Measurements from ENCODE around the gene AQR. TPM values are rescaled to one million over a fixed set of nuclear protein-coding genes. Genes with fewer than 3 reads are reported as not detected.

Gene AQR
- total RNA-seq, 1 experiment from 2014 or later: 30.7 TPM

DNA sequence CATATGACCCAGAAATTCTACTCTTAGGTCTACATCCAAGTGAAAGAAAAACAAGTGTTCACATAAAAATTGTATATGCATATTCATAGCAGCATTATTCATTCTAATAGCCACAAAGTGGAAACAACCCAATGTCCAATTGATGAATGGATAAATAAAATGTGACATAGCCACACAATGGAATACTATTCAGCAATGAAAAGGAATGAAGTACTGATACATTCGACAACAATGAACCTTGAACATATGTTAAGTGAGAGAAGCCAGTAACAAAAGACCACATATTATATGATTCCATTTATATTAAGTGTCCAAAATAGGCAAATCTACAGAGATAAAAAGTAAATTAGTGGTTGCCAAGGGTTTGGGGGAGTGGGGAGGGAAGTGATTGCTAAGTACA, 104.0 kb downstream of the AQR start (continued):
- TF ChIP-seq YY1 (IDR thresholded peaks at IDR 0.05; ENCODE audit: extremely low read depth, insufficient replicate concordance, low read depth, low read length): no peak
- TF ChIP-seq EGR1 (IDR thresholded peaks at IDR 0.05; ENCODE audit: low read depth): no peak
- TF ChIP-seq ELF1 (IDR thresholded peaks at IDR 0.05; ENCODE audit: borderline replicate concordance, low read depth): no peak
- TF ChIP-seq SIN3A (IDR thresholded peaks at IDR 0.05; ENCODE audit: low read depth): no peak
- no peak for TF ChIP-seq JUND (IDR thresholded peaks at IDR 0.05)

DNA sequence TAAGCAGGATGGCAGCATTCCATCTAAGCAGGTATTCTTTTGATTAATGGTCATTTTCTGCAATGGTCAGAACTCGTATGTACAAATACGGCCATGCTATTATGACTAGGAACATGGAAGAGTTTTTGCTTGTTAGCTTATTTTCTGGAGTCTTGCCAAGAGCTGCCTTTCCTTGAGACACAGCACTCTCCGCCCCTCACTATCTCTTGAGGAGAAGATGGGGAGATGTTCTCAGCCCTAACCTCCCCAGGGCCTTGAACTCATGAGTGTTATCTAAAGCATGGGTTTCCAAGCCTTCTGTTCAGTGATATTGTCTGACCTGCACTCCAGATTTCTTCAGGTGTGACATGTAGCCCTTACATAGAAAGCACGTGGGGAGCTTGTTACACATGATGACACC, 108.3 kb downstream of the AQR start:
- no peak overlapping the region for H3K4me2 ChIP-seq (ENCODE audit: low read length)
- no TSS peak for BruUV-seq (replicated peaks)
- no peaks in the 10 kb centered on the region for H3K79me2 ChIP-seq (ENCODE audit: insufficient read depth, low read length)
- POLR2A ChIA-PET: no interaction called here
- H3K4me3 ChIP-seq (replicated peaks in 1 of 2; ENCODE audit: low read depth in 1 of 2, low read length in 2 of 2): no peak overlapping the region
- H4K20me1 ChIP-seq (ENCODE audit: insufficient read depth): no peaks in the 10 kb centered on the region
- TF ChIP-seq EZH2 (IDR thresholded peaks at IDR 0.05) (no peak), ELF1 (IDR thresholded peaks at IDR 0.05; ENCODE audit: borderline replicate concordance, low read depth) (no peak), POLR2AphosphoS5 (IDR thresholded peaks at IDR 0.05; ENCODE audit: low read depth, low read length) (no peak), EGR1 (IDR thresholded peaks at IDR 0.05; ENCODE audit: low read depth) (no peak), CBX3 (IDR thresholded peaks at IDR 0.05; ENCODE audit: low read depth) (no peak), RAD21 (IDR thresholded peaks at IDR 0.05; ENCODE audit: low read depth) (no peak), EZH2phosphoT487 (IDR thresholded peaks at IDR 0.05; ENCODE audit: borderline replicate concordance) (no peak), SP1 (IDR thresholded peaks at IDR 0.05; ENCODE audit: low read depth) (no peak), SRF (IDR thresholded peaks at IDR 0.05; ENCODE audit: low read depth) (no peak), YY1 (IDR thresholded peaks at IDR 0.05; ENCODE audit: extremely low read depth, insufficient replicate concordance, low read depth, low read length) (no peak), CEBPB (IDR thresholded peaks at IDR 0.05; ENCODE audit: low read depth) (no peak), POLR2A (IDR thresholded peaks at IDR 0.05; ENCODE audit: borderline replicate concordance, extremely low read depth, insufficient read depth, insufficient read length) (no peak), JUND (IDR thresholded peaks at IDR 0.05) (no peak), TCF7L2 (IDR thresholded peaks at IDR 0.05; ENCODE audit: borderline replicate concordance, extremely low read depth, insufficient read depth, insufficient read length) (no peak), SIN3A (IDR thresholded peaks at IDR 0.05; ENCODE audit: low read depth) (no peak)
- TF ChIP-seq, protein P1, sequence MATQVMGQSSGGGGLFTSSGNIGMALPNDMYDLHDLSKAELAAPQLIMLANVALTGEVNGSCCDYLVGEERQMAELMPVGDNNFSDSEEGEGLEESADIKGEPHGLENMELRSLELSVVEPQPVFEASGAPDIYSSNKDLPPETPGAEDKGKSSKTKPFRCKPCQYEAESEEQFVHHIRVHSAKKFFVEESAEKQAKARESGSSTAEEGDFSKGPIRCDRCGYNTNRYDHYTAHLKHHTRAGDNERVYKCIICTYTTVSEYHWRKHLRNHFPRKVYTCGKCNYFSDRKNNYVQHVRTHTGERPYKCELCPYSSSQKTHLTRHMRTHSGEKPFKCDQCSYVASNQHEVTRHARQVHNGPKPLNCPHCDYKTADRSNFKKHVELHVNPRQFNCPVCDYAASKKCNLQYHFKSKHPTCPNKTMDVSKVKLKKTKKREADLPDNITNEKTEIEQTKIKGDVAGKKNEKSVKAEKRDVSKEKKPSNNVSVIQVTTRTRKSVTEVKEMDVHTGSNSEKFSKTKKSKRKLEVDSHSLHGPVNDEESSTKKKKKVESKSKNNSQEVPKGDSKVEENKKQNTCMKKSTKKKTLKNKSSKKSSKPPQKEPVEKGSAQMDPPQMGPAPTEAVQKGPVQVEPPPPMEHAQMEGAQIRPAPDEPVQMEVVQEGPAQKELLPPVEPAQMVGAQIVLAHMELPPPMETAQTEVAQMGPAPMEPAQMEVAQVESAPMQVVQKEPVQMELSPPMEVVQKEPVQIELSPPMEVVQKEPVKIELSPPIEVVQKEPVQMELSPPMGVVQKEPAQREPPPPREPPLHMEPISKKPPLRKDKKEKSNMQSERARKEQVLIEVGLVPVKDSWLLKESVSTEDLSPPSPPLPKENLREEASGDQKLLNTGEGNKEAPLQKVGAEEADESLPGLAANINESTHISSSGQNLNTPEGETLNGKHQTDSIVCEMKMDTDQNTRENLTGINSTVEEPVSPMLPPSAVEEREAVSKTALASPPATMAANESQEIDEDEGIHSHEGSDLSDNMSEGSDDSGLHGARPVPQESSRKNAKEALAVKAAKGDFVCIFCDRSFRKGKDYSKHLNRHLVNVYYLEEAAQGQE (IDR thresholded peaks at IDR 0.05; ENCODE audit: low read depth): no peak
- TF ChIP-seq, protein P2, sequence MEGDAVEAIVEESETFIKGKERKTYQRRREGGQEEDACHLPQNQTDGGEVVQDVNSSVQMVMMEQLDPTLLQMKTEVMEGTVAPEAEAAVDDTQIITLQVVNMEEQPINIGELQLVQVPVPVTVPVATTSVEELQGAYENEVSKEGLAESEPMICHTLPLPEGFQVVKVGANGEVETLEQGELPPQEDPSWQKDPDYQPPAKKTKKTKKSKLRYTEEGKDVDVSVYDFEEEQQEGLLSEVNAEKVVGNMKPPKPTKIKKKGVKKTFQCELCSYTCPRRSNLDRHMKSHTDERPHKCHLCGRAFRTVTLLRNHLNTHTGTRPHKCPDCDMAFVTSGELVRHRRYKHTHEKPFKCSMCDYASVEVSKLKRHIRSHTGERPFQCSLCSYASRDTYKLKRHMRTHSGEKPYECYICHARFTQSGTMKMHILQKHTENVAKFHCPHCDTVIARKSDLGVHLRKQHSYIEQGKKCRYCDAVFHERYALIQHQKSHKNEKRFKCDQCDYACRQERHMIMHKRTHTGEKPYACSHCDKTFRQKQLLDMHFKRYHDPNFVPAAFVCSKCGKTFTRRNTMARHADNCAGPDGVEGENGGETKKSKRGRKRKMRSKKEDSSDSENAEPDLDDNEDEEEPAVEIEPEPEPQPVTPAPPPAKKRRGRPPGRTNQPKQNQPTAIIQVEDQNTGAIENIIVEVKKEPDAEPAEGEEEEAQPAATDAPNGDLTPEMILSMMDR (IDR thresholded peaks at IDR 0.05 in 2 of 3, conservative IDR thresholded peaks at IDR 0.05 in 1 of 3; ENCODE audit: borderline replicate concordance in 1 of 3, insufficient read depth in 1 of 3, low read depth in 2 of 3, low read length in 2 of 3): no peak
- TF ChIP-seq, protein P3, sequence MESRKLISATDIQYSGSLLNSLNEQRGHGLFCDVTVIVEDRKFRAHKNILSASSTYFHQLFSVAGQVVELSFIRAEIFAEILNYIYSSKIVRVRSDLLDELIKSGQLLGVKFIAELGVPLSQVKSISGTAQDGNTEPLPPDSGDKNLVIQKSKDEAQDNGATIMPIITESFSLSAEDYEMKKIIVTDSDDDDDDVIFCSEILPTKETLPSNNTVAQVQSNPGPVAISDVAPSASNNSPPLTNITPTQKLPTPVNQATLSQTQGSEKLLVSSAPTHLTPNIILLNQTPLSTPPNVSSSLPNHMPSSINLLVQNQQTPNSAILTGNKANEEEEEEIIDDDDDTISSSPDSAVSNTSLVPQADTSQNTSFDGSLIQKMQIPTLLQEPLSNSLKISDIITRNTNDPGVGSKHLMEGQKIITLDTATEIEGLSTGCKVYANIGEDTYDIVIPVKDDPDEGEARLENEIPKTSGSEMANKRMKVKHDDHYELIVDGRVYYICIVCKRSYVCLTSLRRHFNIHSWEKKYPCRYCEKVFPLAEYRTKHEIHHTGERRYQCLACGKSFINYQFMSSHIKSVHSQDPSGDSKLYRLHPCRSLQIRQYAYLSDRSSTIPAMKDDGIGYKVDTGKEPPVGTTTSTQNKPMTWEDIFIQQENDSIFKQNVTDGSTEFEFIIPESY (IDR thresholded peaks at IDR 0.05; ENCODE audit: extremely low read depth, insufficient replicate concordance, low read length): no peak
- TF ChIP-seq, protein P4, sequence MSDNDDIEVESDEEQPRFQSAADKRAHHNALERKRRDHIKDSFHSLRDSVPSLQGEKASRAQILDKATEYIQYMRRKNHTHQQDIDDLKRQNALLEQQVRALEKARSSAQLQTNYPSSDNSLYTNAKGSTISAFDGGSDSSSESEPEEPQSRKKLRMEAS (IDR thresholded peaks at IDR 0.05): no peak
- no peaks in the 10 kb centered on the region for H3K4me1 ChIP-seq (ENCODE audit: control insufficient read depth in 1 of 2, insufficient read depth in 2 of 2, low read length in 2 of 2)
- no peaks in the 10 kb centered on the region for H3K9me2 ChIP-seq (ENCODE audit: insufficient read depth)
- CTCF ChIA-PET: no interaction called here
- peaks cover 9 to 21% of the 10 kb centered on the region in 2 experiments for H3K36me3 ChIP-seq (ENCODE audit: control insufficient read depth in 1 of 2, insufficient read depth in 2 of 2, low read length in 2 of 2)
- DNase-seq (ENCODE audit: low read depth, low spot score): no peak
- no peaks in the 10 kb centered on the region for H3K27me3 ChIP-seq (ENCODE audit: insufficient read depth, low read length)
- H3K27ac ChIP-seq (ENCODE audit: low read depth, low read length): no peak overlapping the region
- RAD21 ChIA-PET (ENCODE audit: low non-redundant PET in 1 of 2, low total read pairs in 2 of 2, uncharacterized antibody in 2 of 2, unreplicated experiment in 2 of 2): no interaction called here
- ATAC-seq: no peak
- intact Hi-C loops (cut with micrococcal nuclease): no loop called here
- H3K9ac ChIP-seq (ENCODE audit: low read length): no peak overlapping the region
- no peak overlapping the region for H2AFZ ChIP-seq (ENCODE audit: low read depth, low read length, poor library complexity, severe bottlenecking)
- no peaks in the 10 kb centered on the region for H3K9me3 ChIP-seq (ENCODE audit: control insufficient read depth in 1 of 2, insufficient read depth in 1 of 2, low read depth in 1 of 2, low read length in 2 of 2)
